Smooth muscle cell of trachea (primary cell): ENCODE results near the gene ARHGEF16. TPM values are rescaled to one million over a fixed set of nuclear protein-coding genes. Genes with fewer than 3 reads are reported as not detected.

Source experiments
- total RNA-seq: library from RNA; depleted of rRNA; stranded (reverse); fragments of >200 nt; gene quantifications from 2 replicates; pipeline ENCODE4 v1.2.1, GENCODE V29; 2014

The ARHGEF16 gene
- total RNA-seq, result not detected in 2 replicates

DNA sequence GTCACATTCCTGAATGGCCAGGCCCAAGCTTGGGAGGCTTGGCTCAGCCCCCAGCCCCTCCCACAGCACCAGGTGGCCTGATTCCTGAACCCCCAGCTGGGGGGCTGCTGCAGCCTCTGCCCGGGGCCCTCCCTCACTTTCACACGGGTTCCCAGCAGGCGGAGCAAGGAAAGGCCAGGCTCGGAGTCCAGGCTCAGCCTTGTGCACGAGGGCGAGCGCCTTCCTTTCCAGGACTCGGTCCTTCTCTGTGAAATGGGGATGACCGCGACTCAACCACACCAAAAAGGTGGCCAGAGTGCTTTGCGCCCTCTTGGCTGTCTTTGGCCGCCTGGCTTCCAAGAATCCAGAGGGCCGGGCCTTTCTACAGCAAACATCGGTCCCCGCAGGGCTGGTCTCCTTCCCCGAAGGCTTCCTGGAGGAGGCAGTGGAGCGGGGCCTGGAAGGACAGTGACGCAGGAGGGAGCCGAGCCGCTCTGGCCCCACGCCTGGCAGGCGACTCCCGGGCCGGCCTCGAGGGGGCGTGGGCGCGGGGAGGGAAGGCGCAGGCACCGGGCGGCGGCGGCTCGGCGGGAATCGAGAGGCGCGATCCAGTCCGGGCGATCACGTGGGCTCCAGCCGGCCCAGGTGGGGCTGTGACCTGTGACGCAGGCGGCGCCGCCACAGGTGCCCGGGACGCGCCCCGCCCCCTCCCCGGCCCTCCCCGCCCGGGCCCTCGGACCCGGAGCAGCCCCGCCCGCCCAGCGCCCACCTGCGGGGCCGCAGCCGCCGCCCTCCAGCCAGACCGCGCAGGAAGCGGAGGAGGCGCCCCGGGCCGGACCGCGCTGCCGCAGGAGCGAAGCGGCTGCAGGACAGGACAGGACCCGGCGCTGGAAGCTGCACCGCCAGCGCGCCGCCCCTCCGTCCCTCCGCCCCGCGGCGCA, at the start of gene ARHGEF16:
TSS of gene ARHGEF16 (plus strand) at position 775 of the 920 bp plus-strand sequence. CDS start 8,420 bp downstream, outside the sequence.

Other genes with a start within 250 kb of the ARHGEF16 start
- gene MEGF6, start 156.8 kb downstream of the ARHGEF16 start, total RNA-seq, result 1.2 and 5.3 TPM in 2 replicates
- 20.7 and 35.1 TPM in 2 replicates for gene TPRG1L, start 170.3 kb downstream of the ARHGEF16 start, total RNA-seq
- gene WRAP73, start 195.4 kb downstream of the ARHGEF16 start, total RNA-seq, result 15.2 and 16.3 TPM in 2 replicates
- gene TP73, start 197.9 kb downstream of the ARHGEF16 start, total RNA-seq, result under 0.01 TPM in 1 of 2 replicates, not detected in the other